ENCODE data around the gene CFAP141.
"Not testable (repeated sequence)": the region's sequence is repeated elsewhere in the genome, so short reads cannot be mapped to it uniquely, and the experiment has no call there.

CFAP141 gene

DNA sequence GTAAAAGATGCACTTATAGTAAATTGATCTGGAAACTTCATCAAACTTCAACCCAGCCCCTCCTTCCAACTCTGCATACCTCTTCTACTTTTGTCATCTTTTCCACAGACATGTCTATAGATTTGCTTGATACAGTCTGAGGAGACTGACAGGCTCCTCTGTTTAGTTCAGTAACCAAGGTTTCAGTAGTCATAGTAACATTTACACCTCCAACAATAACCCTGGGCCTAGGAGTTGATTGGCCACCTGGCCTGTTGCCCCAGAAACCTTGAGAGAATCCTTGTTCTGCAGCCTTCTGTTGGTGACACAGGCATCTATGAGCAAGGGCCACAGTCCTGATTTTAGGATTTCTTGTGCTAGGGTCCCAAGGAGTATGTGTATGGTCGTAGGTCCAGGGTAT is at the start of gene CFAP141:
TSS of gene CFAP141 (minus strand) at position 138 of the 400 bp plus-strand sequence. CDS start at position 112, 26 bp downstream.
- FAIRE-seq: no peak

DNA sequence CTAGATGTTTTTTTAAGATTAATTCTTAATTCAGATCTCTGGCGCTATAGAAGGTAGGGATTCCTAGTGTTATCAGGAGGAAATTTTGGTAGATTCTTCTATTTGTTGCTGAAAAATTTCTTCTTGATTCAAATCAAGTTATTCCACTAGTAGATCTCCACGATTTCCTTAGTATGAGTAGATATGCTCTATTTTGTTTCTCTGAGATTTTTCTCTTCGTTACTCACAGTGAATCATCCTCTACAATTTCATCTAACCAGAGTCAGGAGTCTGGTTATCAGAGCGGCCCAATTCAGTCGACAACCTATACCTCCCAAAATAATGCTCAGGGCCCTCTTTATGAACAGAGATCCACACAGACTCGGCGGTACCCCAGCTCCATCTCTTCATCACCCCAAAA is 47.5 kb upstream of the CFAP141 start:
- no peak for FAIRE-seq

DNA sequence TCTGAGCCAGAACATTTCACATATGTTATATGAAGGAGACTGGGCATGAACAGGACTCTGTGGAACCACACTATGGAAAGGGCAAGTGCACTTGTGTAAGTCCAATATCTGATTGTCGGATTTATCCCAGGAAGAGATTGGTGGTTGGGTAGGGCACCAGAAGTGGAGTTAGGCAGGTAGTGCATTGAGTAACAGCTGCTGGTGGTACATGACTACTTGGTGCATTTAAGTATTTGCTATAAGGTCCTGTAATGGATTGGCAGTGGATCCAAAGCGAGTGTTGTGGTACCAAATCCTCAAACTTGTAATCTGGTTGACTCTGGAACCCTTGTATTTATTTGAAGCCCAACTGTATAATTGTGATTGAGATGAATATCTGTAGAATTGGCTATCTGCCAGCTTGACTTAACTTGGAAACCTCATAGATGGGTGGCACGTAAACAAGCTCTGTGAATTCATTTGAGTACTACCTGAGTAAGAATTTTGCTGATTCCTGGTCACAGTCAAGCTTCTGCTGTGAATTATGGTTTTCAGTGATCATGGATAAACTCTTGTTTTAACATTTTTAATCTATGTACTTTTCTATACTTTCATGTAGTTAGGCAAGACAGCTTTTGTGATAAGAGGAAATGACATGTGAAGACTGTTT is 35.7 kb upstream of the CFAP141 start:
- no peak for FAIRE-seq

DNA sequence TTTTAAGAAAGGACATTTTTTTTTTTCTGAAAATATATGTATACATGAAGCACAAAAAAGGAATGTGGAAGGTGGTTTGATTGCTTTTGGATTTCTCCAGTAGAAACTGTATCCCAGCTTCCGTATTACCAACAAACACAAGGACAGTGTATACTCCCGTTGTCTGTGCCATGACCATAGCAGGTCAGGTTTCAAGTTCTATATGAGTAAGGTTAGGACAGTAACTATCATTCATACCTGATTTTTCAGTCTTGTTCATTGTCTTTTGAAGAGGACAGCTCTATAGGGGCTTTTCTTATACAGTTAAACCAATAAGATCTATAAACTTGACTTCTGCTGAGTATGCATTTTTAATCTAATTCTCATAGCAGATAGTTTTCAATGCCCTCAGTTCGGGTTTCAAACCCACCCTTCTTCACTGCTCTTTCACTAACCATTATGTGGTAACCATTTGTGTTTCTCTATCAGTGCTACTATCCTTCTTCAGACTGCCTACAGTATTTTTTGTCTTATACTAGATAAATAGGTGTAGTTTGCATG is 34.2 kb upstream of the CFAP141 start:
- FAIRE-seq: no peak

DNA sequence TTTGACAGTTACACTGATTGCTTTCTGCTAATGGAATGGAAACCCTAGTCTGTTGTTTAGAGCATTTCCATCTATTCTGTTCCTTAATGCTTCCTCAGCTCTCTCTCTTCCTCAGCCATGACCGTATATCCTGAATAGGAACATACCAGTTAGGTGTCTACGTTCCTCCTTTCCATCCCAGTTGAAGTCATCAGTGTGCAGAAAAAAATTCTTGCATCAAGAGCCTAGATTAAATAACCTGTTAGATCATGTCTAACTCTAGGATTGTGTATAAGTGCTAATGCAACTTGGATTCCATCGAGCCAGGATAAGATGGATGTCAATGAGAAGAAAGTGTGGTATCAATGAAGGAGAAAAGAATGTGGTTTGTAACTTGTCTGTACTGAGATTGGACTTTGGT is 33.4 kb upstream of the CFAP141 start:
- FAIRE-seq: no peak

DNA sequence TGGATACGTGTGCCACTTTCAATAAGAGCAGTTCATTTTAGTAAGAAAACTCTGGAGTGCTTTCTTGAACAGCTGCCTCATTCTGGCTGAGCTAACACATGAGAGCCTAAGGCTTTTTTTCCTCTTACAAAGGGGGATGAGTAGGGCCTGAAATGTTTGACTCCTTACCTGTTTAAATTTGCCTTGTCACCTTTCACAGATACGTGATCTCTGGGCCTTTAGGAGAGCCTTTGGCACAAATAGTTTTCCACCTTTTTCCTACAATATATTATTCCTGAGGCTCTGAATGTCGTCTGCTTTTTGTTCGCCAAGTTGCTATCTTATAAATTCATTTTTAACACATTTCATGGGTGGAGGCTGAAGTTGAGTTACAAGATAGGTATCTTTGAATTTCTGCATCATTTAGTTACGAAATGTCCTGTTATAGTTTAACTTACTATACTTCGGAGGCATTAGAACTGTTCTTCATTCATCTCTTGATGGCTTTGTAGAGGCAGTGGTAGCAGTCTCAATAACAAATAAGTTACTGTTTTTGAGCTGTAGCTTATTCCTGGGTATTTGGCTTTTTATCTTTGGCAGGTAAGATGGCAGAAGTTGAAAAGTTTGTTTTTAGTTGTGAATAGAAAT is 31.9 kb upstream of the CFAP141 start:
- no peak for FAIRE-seq

DNA sequence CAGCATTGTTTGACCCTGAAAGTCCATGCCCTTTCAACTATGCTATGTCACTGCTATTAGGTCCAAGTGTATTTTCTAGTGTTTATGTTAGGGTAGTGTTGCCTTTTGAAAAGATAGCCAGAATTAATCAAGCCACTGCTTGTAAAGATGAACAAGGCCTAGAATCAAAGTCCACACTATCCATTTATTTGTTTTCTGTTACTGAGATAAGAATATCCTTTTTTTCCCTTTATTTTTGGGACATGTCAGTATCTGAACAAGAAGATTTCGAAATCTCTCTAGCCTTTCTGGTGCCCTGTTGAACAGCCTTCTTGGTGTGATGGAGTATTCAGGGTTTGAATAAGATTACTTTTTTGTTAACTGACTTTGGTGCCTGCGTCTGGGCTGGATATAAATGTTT is 31.3 kb upstream of the CFAP141 start:
- FAIRE-seq: no peak

DNA sequence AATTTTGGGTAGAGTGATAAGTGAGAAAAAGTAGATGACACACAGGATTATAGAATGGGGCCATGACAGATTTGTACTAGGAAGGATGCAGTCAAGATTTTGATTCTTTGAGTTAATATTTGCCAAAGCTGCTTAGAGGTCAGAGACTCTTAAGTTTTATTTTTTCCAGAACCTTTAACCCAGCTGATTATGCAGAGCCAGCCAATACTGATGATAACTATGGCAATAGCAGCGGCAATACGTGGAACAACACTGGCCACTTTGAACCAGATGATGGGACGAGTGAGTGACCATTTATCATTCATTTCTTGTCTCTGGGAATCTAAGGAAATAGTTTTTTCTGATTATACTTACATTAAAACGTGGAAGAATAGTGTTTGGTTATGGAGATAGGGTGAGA is 30.7 kb upstream of the CFAP141 start:
- no peak for FAIRE-seq

DNA sequence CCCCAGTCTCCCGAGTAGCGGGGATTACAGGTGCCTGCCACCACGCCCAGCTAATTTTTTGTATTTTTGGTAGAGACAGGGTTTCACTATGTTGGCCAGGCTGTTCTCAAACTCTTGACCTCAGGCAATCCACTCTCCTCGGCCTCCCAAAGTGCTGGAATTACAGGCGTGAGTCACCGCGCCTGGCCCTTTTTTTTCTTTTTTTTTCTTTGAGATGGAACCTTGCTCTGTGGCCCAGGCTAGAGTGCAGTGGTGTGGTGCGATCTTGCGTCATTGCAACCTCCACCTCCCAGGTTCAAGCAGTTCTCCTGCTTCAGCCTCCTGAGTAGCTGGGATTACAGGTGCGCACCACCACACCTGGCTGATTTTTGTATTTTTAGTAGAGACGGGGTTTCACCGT is 27.0 kb upstream of the CFAP141 start:
- not testable (repeated sequence) for FAIRE-seq

DNA sequence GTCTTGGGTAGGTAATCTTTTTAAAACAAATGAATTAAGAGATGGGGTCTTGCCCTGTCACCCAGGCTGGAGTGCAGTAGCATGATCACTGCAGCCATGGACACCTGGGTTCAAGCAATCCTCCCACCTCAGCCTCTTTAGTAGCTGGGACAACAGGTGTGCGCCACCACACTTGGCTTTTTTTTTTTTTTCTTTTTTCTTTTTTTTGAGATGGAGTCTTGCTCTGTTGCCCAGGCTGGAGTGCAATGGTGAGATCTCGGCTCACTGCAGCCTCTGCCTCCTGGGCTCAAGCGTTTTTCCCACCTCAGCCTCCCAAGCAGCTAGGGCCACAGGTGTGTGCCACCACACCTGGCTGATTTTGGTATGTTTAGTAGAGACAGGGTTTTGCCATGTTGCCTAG is 25.0 kb upstream of the CFAP141 start:
- FAIRE-seq: not testable (repeated sequence)

DNA sequence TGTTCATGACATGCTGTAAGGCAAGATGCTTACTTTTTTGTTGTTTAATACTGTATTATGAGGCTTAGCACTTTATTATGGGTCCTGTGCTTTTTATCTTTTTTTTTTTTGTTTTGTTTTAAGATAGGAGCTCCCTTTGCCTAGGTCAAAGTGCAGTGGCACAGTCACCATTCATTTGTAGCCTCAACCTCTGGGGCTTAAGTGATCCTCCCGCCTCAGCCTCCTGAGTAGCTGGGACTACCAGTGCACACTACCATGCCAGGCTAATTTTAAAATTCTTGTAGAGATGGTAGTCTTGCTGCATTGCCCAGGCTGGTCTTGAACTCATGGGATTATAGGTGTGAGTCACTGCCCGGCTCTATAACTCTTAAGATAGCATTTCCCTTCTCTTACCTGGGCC is 19.2 kb upstream of the CFAP141 start:
- FAIRE-seq: no peak

DNA sequence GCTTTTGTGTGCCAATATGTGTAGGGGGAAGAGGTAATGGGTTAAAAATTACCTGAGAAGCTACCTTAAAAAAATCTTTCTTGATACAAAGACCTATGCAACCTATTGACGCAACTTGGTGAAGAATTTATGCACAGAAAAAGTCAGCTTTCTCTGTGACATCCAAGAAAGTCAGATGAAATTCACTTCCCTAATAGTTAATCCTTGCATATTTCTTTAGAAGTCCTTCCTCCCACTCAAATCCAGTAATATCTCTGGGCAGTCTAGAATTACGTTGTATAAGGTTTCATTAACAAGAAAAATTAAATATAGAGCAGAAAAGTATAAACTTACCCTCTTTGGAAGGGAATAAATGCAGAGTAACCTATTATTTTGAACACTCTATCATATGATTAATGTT is 17.5 kb upstream of the CFAP141 start:
- FAIRE-seq: no peak

DNA sequence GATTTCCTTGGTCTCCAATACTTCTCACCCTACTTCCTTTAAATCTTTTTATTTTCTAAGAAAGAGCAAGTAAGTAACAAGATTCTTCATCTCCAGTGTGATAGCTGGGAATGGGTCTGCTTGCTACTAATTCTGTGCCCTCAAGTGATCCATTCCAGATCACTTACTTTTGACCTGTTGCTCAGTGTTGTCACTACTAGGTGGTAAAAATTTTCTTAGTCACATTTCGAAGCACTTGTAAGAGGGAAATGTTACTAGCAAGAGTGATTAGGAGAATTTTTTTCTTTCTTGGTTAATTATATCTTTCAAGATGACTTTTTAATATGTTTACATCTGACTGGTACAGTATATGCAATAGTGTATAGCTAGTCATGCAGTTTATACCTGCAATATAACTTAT is 16.8 kb upstream of the CFAP141 start:
- no peak for FAIRE-seq

DNA sequence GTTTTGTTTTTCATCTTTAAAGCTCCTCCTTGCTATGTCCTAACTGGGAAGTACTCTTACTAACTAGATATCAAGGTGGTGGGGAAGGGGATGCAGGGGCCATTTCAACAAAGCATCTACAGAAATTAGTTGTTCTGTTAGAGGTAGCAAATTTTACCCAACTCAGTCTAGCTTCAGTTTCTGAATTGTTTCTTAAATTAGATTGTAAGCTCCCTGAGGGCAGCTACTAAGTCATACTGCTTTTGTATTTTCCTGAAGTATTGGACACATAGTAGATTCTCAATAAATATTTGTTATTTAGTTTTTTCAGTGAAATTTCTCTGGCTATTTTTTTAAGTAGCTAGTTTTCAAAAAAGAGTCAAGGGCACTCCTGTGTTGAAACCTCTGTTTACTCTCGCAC is 16.4 kb upstream of the CFAP141 start:
- FAIRE-seq: no peak

DNA sequence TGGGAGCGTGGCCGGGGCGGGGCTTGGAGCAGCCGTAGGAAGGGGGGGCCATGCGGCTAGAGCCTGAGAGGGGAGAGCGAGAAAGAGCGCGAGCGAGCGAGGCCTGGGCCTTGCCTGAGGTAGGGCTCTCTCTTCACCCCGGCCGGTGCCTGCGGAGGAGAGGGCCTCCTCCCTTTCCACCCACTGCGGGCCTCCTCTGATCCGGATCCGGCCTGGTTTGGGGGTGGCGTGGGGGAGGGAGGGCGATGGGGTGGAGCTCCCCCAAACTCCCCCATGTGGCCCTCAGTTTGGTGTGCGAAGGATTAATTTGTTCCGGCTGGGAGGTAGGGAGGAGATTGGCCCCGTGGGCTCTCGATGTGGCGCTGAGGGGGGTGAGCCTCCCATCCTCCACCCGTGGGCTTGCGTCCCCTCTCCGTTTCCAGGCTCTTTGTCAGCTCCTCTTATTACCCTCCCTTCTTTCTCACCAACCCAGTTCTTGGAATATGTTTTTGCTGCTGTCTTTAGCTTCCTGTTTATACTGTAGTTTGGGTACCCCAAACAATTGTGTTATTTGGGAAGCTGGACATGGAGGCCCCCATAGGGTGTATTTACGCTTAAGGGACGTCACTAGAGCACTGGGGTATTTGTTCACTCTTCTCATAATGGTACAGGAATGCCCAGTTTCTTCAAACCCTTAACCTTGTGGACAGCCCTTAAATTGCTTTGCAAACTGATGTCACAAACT is 15.3 kb upstream of the CFAP141 start:
- FAIRE-seq: no peak

DNA sequence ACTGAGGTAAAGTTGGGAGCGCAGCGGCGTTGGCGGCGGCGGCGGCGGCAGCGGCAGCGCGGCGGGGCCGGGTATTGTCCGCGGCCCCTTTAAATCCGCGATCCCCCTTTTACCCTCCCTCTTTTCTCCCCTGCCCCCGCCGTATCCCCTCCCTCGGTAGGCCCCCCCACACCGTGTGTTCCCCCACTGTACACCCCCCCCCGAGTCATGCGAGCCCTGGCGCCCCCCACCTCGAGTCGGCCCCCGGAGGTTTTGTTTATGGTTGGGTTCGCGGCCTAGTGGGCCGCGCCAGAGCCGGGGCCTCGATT is 14.8 kb upstream of the CFAP141 start:
- no peak for FAIRE-seq

DNA sequence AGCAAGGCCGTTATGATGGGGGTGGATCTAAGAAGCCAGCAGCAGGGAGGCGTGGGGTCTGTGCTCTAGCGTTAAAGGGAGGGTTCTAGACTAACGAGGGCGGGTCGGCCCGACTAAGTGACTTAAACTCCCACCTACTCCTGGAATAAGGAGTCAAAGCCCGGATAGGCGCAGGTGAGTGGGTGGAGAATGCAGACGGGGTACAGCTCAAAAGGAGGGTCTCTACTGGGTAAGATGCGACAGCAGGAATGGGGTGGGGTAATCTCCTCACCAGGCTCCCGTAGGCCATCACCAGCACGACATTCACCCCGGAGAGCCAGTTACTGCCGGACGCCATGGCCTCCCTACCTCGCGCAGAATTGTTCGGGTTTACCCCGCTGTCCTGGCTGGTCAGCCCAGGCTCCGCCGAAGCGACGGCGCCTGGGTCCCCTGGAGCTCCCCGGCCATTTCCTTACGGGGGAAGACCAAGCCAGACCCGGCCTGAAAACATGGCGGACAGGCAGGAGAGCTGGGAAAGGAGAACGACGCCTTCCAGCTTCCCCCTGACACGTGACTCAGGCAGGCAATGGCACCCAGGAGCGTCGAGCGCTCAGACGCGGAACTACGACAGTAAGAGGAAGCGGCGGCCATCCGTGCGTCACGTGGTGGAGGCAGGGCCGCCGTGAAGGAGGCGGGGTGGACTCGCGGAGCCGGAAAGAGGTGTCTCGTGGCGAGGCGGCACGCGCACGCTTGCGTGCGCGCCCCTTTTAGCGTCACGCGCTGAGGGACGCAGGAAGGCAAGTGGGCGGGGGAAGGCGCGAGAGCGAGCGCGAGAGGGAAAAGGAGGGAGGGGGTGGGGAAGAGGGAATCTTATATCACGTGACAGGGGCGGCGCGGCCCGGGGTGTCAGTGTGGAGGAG is 14.2 kb upstream of the CFAP141 start, which contains the start of gene UBAP2L:
TSS of gene UBAP2L (plus strand) at position 885 of the 899 bp plus-strand sequence. CDS start 4,169 bp downstream, outside the sequence.
- peak; percentile 98 for FAIRE-seq

DNA sequence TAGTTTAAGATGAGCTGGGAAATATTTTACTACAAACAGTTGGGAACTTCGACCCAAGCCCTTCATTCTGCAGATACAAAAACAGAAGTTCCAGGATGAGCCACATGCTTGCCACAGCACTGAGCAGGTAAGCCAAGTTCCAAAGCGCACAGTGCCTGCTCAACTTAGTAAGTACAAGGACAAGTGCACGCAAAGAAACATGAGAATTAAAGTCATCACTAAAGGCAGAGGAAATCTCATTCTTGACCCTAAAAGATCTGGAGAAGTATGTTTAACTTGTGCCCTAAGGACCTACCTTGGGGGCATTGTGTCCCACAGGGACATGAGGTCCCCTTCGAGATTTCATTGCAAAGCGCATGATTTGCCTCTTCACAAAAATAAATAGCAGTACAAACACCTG is 13.4 kb upstream of the CFAP141 start:
- FAIRE-seq: no peak

DNA sequence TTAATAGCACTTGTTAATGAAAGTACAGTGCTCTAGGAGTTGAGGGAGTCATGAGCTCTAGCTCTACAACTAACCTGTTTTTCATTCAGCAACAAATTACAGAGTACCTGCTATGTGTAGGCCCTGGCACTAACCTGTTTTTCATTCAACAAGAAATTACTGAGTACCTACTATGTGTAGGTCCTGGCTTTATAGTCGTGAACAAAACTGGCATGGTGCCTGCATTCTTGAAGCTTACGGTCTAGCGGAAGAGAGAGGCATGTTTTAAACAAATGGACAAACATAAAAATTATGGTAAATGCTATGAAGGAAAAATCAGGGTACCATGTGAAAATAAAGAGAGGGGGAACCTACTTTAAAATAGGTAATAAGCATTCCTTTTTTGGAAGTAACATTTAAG is 12.4 kb upstream of the CFAP141 start:
- FAIRE-seq: no peak

DNA sequence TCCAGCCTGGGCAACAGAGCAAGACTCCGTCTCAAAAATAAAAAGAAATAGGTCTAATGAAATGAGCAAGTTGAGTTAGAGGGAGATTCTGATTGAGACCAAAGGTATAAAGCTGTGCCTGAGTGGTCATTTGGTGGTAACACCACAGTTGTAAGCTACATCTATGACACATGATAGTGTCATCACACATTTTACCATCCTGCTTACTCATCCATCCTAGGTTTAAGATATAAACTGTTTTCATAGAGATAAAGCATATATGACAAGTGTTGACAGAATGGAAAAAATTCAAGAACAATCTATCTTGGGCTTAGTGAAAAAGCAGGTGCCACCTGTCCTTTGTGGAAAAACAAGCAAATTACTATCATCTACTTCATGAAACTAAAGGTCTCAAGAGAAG is 7.1 kb upstream of the CFAP141 start:
- FAIRE-seq: no peak

DNA sequence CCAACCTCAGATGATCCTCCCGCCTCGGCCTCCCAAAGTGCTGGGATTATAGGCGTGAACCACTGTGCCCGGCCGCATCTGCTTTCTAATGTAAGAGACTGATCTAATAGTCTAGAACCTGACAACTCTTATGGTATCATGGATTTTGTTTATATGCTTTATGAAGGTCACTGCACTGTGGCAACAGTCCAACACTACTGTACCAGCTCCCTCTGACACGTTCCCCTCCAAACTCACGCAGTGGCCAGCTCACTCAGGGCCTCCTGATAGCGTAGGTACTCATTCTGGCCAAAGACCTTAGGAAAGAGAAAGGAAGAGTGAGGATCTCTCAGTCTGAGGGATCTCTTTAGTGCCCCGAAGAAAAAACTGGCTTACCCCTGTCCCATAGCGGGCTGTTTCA is 6.0 kb upstream of the CFAP141 start:
- no peak for FAIRE-seq

DNA sequence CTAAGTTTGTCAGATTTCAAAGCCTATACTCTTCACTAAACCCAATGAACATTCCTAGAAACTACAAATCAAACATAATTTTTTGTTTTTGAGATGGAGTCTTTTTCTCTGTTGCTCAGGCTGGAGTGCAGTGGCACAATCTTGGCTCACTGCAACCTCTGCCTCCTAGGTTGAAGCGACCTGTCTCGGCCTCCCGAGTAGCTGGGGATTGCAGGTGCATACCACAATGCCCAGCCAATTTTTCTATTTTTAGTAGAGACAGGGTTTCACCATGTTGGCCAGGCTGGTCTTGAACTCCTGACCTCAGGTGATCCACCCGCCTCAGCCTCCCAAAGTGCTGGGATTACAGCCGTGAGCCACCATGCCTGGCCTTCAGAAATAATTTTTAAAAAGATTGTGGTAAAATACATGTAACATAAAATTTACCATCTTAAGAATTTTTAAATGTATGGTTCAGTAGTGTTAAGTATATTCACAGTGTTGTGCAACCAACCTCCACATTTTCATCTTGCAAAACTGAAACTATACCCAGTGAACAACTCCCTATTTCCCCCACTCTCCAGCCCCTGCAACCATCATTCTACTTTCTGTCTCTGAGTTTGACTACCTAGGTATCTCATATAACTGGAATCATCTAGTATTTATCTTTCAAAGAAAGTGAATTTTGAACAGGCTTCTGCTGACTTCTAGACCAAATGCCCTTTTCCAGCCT is 2.7 kb upstream of the CFAP141 start:
- FAIRE-seq: no peak

Measured in TTC549 (cell line).